ENCODE measurements around the gene LCTL. TPM values are rescaled to one million over a fixed set of nuclear protein-coding genes. Genes with fewer than 3 reads are reported as not detected.

The LCTL gene
- total RNA-seq (not detected), polyA plus RNA-seq (under 1 TPM in 1 of 3 donors, not detected in 2; 0.01 TPM)

GRCh38 chr15:66565741-66566144 lies at the start of gene LCTL:
TSS of gene LCTL (minus strand) at chr15:66565998. CDS start at chr15:66565365, 633 bp downstream.
- 70 to 84% methylated on average over 14 of the region's 14 CpGs for WGBS, 2 donors
- H3K27me3 ChIP-seq = no peaks in the 10 kb centered on the region
- H3K4me3 ChIP-seq = no peak within 1 kb of the TSS
- TF ChIP-seq EP300 (IDR thresholded peaks at IDR 0.05) (no peak), POLR2AphosphoS5 (IDR thresholded peaks at IDR 0.05) (no peak), POLR2A (IDR thresholded peaks at IDR 0.05) (no peak), CTCF (IDR thresholded peaks at IDR 0.05) (no peak)
- peaks cover 0 to 4% (median 0%) of the 10 kb centered on the region in 4 donors for H3K4me1 ChIP-seq
- no peaks in the 10 kb centered on the region for H3K9me3 ChIP-seq
- no peak within 1 kb of the TSS for H3K27ac ChIP-seq
- H3K36me3 ChIP-seq = no peaks in the 10 kb centered on the region
- intact Hi-C loops (cut with DNase I) = no loop called here
- no peak for DNase-seq

- Histone ChIP-seq H3K4me3 (no peak overlapping the region), H3K27ac (no peak overlapping the region), H3K4me1 (peaks cover 0 to 25% (median 21%) of the 10 kb centered on the region in 4 donors), H3K9me3 (no peaks in the 10 kb centered on the region), H3K36me3 (no peaks in the 10 kb centered on the region), H3K27me3 (no peaks in the 10 kb centered on the region)
- TF ChIP-seq POLR2A (IDR thresholded peaks at IDR 0.05) (no peak), EP300 (IDR thresholded peaks at IDR 0.05) (no peak), POLR2AphosphoS5 (IDR thresholded peaks at IDR 0.05) (no peak), CTCF (IDR thresholded peaks at IDR 0.05) (no peak)
- intact Hi-C loops (cut with DNase I) = no loop called here
- DNase-seq = no peak
- WGBS, 2 donors = 62 to 75% methylated on average over 8 of the region's 8 CpGs
These were observed 49.4 kb upstream of the LCTL start for GRCh38 chr15:66614951-66615760.

- Histone ChIP-seq H3K27ac (no peak overlapping the region), H3K4me3 (no peak overlapping the region), H3K36me3 (no peaks in the 10 kb centered on the region), H3K27me3 (no peaks in the 10 kb centered on the region), H3K4me1 (peaks cover 0 to 22% (median 20%) of the 10 kb centered on the region in 4 donors), H3K9me3 (no peaks in the 10 kb centered on the region)
- intact Hi-C loops (cut with DNase I) = no loop called here
- DNase-seq = no peak
- WGBS, 2 donors = 90 to 97% methylated on average over 5 of the region's 5 CpGs
- no peak for TF ChIP-seq CTCF (IDR thresholded peaks at IDR 0.05)
- TF ChIP-seq EP300 (IDR thresholded peaks at IDR 0.05) = no peak
- TF ChIP-seq POLR2A (IDR thresholded peaks at IDR 0.05) = no peak
- no peak for TF ChIP-seq POLR2AphosphoS5 (IDR thresholded peaks at IDR 0.05)
These were observed 48.7 kb upstream of the LCTL start for GRCh38 chr15:66614456-66614855.

- 48 to 93% methylated on average over 3 of the region's 3 CpGs for WGBS, 2 donors
- Histone ChIP-seq H3K4me3 (no peak overlapping the region), H3K36me3 (no peaks in the 10 kb centered on the region), H3K27ac (no peak overlapping the region), H3K27me3 (no peaks in the 10 kb centered on the region), H3K9me3 (no peaks in the 10 kb centered on the region), H3K4me1 (peaks cover 0 to 15% (median 14%) of the 10 kb centered on the region in 4 donors)
- TF ChIP-seq POLR2AphosphoS5 (IDR thresholded peaks at IDR 0.05) (no peak), POLR2A (IDR thresholded peaks at IDR 0.05) (no peak), CTCF (IDR thresholded peaks at IDR 0.05) (no peak), EP300 (IDR thresholded peaks at IDR 0.05) (no peak)
- intact Hi-C loops (cut with DNase I) = no loop called here
- DNase-seq = no peak
These were observed 47.9 kb upstream of the LCTL start for GRCh38 chr15:66613743-66614142.

All from sigmoid colon (tissue), 7 donors.